ENCODE measurements around the gene MARK1. TPM values are rescaled to one million over a fixed set of nuclear protein-coding genes. Genes with fewer than 3 reads are reported as not detected.
A peak's percentile ranks its signal among the peaks of the same experiment; 100 is the strongest.

The MARK1 gene
- total RNA-seq, 1 experiment from 2014 or later = 17.8 TPM

DNA sequence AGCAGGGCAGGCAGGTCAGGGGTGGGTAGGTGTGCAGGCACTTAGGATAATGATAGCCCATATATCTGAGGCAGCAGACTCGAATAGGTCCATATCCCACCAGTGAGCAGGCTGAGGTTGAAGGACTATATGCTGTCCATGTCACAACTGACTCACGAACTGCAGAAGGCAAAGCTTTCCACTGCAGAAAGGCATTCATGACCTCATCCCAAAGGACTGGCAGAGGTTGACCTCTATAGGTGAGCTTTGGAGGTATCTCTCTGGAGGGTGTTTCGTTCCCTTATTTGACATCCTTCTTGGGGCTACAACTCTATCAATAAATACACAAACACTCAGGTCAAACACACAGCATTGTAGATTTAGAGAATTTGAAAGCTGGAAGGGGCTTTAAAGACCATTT lies 42.8 kb upstream of the MARK1 start:
- Mint-ChIP-seq H3K4me1 (peaks cover 17 to 19% of the 10 kb centered on the region in 2 experiments), H3K9me3 (no peaks in the 10 kb centered on the region), H3K36me3 (ENCODE audit: insufficient read depth in 1 of 3, low read depth in 3 of 3) (no peaks in the 10 kb centered on the region), H3K4me3 (no peak overlapping the region), H3K27me3 (ENCODE audit: low read depth) (peaks cover 1% of the 10 kb centered on the region; the same call in 1 of the 2 replicates), H3K27ac (no peak overlapping the region)
- H3K9me3 ChIP-seq (ENCODE audit: control insufficient read depth, low read depth, low read length) = no peaks in the 10 kb centered on the region
- no peak overlapping the region for H3K56ac ChIP-seq (ENCODE audit: insufficient read length, low read depth, low read length)
- no peaks in the 10 kb centered on the region for H3K79me2 ChIP-seq (ENCODE audit: insufficient read depth, low read length)
- H3K4ac ChIP-seq (ENCODE audit: low read depth, low read length) = no peak overlapping the region
- no peak overlapping the region for H3K9ac ChIP-seq (ENCODE audit: extremely low read depth, insufficient read length, low read length)
- H2BK120ac ChIP-seq (ENCODE audit: low read depth, low read length, poor library complexity, severe bottlenecking) = no peak overlapping the region
- H3K4me2 ChIP-seq (ENCODE audit: insufficient read depth, insufficient read length, low read length) = no peak overlapping the region
- no peak overlapping the region for H4K5ac ChIP-seq (ENCODE audit: insufficient read length, low read depth, low read length)
- H3K18ac ChIP-seq (ENCODE audit: insufficient read length, low read depth, low read length) = no peak overlapping the region
- 0 out of 2 replicates have a peak, but pooled peaks cover 5% of the 10 kb centered on the region for H3K4me1 ChIP-seq (ENCODE audit: insufficient read depth, low read length)
- no peak overlapping the region for H2AFZ ChIP-seq (ENCODE audit: low read length)
- H3K23ac ChIP-seq (ENCODE audit: insufficient read length, low read depth, low read length) = no peak overlapping the region
- DNase-seq = no peak
- no peak overlapping the region for H2BK12ac ChIP-seq (ENCODE audit: insufficient read length, low read depth, low read length)
- H3K79me1 ChIP-seq (ENCODE audit: insufficient read depth, low read depth, low read length, poor library complexity, severe bottlenecking) = no peaks in the 10 kb centered on the region
- no peak overlapping the region for H4K8ac ChIP-seq (replicated peaks; ENCODE audit: insufficient read length, low read depth, low read length)
- no peak overlapping the region for H2BK15ac ChIP-seq (ENCODE audit: low read depth, low read length)
- no peak overlapping the region for H4K91ac ChIP-seq (ENCODE audit: insufficient read length, low read depth, low read length)
- H4K20me1 ChIP-seq (ENCODE audit: control insufficient read depth, insufficient read depth, insufficient read length) = no peaks in the 10 kb centered on the region
- H3T11ph ChIP-seq (ENCODE audit: low read length) = no peak overlapping the region
- H3K27ac ChIP-seq (ENCODE audit: insufficient read length, low read depth, low read length) = no peak overlapping the region
- no peak overlapping the region for H3K14ac ChIP-seq (ENCODE audit: insufficient read depth, low read length)
- no peak overlapping the region for H2BK20ac ChIP-seq (ENCODE audit: low read depth, low read length, poor library complexity, severe bottlenecking)
- no CpG with 5 or more reads among the region's 3 CpGs for WGBS (ENCODE audit: extremely low coverage, insufficient read length, low lambda C conversion rate)
- TF ChIP-seq, protein P1, sequence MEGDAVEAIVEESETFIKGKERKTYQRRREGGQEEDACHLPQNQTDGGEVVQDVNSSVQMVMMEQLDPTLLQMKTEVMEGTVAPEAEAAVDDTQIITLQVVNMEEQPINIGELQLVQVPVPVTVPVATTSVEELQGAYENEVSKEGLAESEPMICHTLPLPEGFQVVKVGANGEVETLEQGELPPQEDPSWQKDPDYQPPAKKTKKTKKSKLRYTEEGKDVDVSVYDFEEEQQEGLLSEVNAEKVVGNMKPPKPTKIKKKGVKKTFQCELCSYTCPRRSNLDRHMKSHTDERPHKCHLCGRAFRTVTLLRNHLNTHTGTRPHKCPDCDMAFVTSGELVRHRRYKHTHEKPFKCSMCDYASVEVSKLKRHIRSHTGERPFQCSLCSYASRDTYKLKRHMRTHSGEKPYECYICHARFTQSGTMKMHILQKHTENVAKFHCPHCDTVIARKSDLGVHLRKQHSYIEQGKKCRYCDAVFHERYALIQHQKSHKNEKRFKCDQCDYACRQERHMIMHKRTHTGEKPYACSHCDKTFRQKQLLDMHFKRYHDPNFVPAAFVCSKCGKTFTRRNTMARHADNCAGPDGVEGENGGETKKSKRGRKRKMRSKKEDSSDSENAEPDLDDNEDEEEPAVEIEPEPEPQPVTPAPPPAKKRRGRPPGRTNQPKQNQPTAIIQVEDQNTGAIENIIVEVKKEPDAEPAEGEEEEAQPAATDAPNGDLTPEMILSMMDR (conservative IDR thresholded peaks at IDR 0.05) = peak; percentile 38; the same call in 2 of the 3 replicates
- H2AK5ac ChIP-seq (ENCODE audit: insufficient read length, low read length) = no peak overlapping the region
- no peak overlapping the region for H2BK5ac ChIP-seq (ENCODE audit: insufficient read length, low read length)
- H3K23me2 ChIP-seq (ENCODE audit: insufficient read length, low read depth, low read length, poor library complexity, severe bottlenecking) = no peaks in the 10 kb centered on the region
- H3K27me3 ChIP-seq (ENCODE audit: insufficient read depth, low read length) = no peaks in the 10 kb centered on the region
